WTC11 (cell line): ENCODE measurements around the gene SRPX.

Experiments
- CBFB ChIP-seq: sonication (generic); formaldehyde crosslinking; IDR thresholded peaks from 2 replicates; pipeline ENCODE4 v1.8.1; 2022; ENCODE audit warnings: mild to moderate bottlenecking, low read depth, missing genetic modification reagents
- SP1 ChIP-seq: sonication (generic); formaldehyde crosslinking; conservative IDR thresholded peaks from 2 replicates; pipeline ENCODE4 v1.8.1; 2022; ENCODE audit warnings: missing genetic modification reagents
- STAT6 ChIP-seq: sonication (generic); formaldehyde crosslinking; conservative IDR thresholded peaks from 2 replicates; pipeline ENCODE4 v1.8.1; 2023; ENCODE audit warnings: mild to moderate bottlenecking, low read depth, missing genetic modification reagents, moderate library complexity
- ZNF317 ChIP-seq: sonication (generic); formaldehyde crosslinking; IDR thresholded peaks from 2 replicates; pipeline ENCODE4 v1.8.1; 2023; ENCODE audit warnings: low read depth, mild to moderate bottlenecking, moderate library complexity, missing genetic modification reagents, borderline replicate concordance
- TF ChIP-seq, protein P1 (sequence below): fragments of 200-600 bp; IDR thresholded peaks from 2 replicates; pipeline ENCODE4 v1.8.0; 2022; ENCODE audit warnings: antibody characterized with exemption

DNA sequence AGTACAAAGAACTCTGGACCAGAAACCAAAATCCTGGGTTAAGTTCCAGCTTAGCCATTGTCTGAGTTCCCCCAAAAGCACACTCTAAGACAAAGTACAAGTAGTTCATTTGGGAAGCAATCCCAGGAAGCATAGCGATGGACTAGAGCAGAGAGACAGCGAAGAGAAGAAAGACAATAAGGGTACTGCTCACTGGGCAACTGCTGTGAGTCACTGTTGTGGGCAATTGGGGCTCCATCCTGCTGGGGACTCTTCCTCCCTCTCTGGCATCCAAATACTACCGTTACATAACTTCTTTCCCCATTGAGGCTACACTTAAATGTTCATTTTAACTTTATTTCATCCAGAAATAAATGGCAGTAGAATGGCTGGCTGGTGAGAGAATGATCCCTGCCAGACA, 14.1 kb downstream of the SRPX start:
- TF ChIP-seq STAT6 (CRISPR knock-in tag), result no peak
- TF ChIP-seq SP1 (CRISPR knock-in tag), result no peak
- TF ChIP-seq, protein P1, sequence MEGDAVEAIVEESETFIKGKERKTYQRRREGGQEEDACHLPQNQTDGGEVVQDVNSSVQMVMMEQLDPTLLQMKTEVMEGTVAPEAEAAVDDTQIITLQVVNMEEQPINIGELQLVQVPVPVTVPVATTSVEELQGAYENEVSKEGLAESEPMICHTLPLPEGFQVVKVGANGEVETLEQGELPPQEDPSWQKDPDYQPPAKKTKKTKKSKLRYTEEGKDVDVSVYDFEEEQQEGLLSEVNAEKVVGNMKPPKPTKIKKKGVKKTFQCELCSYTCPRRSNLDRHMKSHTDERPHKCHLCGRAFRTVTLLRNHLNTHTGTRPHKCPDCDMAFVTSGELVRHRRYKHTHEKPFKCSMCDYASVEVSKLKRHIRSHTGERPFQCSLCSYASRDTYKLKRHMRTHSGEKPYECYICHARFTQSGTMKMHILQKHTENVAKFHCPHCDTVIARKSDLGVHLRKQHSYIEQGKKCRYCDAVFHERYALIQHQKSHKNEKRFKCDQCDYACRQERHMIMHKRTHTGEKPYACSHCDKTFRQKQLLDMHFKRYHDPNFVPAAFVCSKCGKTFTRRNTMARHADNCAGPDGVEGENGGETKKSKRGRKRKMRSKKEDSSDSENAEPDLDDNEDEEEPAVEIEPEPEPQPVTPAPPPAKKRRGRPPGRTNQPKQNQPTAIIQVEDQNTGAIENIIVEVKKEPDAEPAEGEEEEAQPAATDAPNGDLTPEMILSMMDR, result no peak
- TF ChIP-seq ZNF317 (CRISPR knock-in tag), result no peak
- no peak for TF ChIP-seq CBFB
